Frontal cortex (tissue), 4 donors: ENCODE results near the gene FRS2. TPM values are rescaled to one million over a fixed set of nuclear protein-coding genes. Genes with fewer than 3 reads are reported as not detected.
A peak's percentile ranks its signal among the peaks of the same experiment; 100 is the strongest.

Experiments
- DNase-seq, 2 donors: peaks; one replicate each; pipeline ENCODE4 v3.0.0; 2012; ENCODE audit warnings: low spot score in 2 of 2
- FAIRE-seq: peaks from 2 replicates; lab custom pipeline; 2012; peaks lifted over from hg19 to GRCh38; lab: Jason Lieb, UNC
- total RNA-seq: library from RNA; depleted of rRNA; stranded (reverse); fragments of >200 nt; gene quantifications from one replicate; pipeline ENCODE4 v1.2.3, GENCODE V29; 2014
- donor health status: control.
- donor health status: control.
- donor health status: control.

FRS2 gene
- total RNA-seq, 1 donor from 2014 or later = 55.4 TPM

DNA sequence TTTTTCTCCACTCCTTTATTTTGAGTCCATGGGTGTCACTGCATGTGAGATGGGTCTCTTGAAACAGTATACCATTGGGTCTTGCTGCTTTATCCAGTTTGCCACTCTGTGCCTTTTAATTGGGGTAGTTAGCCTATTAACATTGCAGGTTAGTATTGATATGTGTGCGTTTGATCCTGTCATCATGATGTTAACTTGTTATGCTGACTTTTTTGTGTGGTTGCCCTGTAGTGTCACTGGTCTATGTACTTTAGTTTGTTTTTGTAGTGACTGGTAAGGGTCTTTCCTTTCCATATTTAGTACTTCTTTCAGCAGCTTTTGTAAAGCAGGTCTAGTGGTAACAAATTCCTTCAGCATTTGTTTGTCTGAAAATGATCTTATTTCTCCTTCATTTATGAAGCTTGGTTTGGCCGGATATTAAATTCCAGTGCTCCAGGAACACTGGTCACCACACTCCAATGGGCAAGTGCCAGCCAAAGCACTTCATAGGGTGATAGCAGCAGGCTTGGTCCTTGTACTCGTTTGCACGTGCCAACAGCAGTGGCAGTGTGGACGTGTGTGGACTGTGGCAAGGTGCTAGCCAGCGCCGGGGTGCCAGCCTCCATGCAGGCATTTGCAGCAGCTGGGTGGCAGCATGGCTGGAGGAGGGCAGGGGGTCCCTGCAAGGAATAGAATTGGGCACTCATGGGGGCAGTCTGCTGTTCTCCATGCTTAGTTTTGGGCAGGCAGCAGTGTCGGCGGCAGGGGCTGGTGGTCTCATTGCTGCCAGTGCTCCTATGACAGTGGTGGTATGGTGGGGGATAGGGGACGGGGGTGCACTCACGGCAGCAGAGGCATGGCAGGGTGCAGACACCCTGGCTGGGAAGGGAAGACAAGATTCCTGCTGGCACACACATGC lies 53.5 kb downstream of the FRS2 start:
- no peak for FAIRE-seq

DNA sequence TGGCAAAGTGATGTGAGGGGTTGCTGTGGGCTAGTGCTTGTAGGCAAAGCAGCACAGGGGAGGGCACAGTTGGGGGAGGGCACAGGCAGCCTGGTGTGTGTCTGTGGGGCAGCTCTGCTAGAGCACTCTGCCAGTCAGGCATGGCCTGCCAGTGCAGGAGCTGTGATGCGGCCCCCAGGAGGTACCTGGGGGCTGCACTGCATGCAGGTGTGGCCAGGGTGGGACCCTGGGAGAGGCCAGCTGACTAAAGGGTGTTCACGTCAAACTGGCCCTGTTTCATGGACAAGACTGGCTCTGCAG lies 54.1 kb downstream of the FRS2 start:
- no peak for FAIRE-seq
- DNase-seq = no peak

More for the DNA sequence above, 53.5 kb downstream of the FRS2 start:
- no peak for DNase-seq

DNA sequence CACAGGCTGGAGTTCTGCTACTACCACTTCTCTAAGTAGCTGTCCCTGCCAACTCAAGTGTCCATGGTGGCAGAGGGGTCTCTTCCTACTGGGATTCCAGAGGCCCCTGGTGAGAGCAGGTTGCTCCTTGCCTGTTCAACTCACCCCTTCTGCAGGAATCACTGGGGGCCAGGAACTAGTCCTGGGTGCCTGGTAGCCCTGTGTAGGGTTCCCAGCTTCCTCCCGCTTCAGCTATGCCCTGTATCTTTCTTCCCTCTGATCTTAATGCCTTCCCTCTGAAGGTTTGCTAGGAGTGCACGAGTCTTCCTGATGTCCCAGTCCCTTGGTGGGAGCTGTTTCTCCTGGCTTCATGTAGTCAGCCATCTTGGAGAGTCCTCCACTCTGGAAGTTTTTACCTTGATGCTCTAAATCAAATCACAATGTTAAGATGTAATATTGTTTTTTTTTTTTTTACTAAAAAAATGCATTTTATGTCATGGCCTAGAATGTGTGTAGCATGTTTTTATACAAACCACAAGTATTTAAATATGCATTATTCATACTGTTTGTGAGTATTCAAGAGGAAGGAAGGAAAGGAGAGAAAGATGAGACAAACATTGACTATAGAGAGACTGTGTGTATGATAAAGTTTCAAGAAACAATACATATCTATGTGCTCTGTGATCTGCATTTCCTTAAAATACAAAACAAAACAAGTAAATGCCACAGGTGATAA lies 54.7 kb downstream of the FRS2 start:
- no peak for DNase-seq
- no peak for FAIRE-seq

DNA sequence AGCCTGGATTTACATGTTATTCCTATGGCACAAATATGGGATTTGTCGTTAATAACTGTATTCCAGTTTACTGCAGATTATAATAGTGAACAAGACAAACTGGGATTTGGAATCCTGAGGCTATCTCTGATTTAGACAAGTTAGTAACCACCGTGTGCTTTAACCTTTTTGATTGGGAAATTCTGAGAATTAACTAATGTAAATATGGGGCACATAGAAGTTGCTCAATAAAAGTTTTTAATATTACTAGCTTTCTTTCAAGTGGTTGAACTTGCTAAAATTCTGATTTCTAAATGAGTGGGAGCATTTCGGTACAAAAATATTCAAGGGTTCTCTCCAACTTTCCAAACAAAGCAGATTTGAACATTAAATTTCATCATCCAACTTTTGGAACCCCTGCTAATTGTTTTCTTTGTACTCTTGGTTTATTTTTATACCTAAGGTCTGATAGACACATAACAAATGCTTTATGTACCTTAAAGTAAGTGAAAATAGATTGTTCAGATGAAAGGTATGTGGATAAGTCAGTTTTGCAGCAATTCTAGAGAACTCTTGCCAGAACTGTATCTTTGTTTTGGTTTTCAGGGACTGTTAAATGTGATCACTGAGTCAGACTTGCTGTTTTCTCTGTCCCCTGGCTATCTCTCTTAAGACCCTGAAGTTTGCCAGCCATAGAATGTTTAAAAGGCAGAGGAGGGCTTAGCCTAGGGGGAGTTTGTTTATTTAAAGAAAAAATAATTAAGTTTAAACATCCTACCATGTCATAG lies 57.5 kb downstream of the FRS2 start:
- DNase-seq = no peak
- FAIRE-seq = no peak

DNA sequence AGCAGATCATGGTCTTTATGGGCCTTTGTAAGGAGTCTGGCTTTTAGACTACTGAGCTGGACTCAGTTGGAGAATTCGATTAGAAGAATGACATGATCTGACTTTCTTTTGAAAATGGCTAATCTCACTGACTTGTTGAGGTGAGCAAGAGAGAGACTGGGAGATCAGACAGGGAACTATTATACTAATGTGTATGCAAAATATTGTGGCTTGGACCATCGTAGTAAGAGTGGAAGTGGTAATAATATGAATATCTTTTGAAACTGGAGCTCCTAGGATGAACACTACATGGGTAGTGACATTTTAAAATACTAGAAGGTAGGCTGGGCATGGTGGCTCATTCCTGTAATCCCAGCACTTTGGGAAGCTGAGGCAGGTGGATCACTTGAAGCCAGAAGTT lies 58.8 kb downstream of the FRS2 start:
- FAIRE-seq = no peak

DNA sequence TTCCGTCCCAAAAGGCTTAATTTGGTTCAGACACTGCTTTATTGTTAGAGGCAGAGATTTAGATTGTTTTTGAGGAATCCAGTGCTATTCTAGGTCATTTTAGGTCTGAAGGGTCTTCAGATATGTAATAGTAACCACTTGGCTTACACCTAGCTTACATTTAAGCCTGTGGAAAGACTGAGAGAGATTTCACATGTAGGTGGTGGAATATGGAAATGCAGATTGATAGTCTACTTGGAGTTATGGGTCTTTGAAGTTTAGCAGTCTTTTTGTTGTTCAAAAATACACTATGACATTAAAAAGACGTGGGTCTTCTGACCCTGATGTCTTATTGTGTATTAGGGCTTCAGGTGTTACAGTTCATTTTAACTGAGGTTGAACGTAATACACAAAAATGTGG lies 63.7 kb downstream of the FRS2 start:
- DNase-seq (no peak), FAIRE-seq (no peak)

More for the DNA sequence above, 58.8 kb downstream of the FRS2 start:
- DNase-seq = no peak

DNA sequence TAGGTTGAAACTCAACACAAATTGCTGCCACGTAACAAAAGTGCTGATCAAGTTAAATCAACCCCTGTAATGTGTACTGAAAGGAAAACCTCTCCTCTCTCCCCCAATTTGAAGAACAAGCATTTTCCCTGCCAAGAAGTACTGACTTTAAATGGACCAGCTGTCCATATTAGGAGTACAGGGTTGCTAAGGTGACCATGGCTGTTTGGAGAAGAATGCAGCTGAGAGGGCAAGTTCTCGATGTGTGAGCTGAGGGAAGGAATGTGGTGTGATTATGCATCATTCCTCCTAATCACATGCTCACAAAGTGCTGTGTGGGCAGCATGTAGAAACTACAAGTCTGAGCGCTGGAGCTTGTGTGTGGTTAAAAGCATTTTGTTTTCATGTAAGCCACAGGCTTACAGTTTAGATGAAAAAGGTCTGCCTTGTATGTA lies 64.2 kb downstream of the FRS2 start:
- FAIRE-seq (no peak), DNase-seq (peak in 1 of 2 donors; percentile 48)

DNA sequence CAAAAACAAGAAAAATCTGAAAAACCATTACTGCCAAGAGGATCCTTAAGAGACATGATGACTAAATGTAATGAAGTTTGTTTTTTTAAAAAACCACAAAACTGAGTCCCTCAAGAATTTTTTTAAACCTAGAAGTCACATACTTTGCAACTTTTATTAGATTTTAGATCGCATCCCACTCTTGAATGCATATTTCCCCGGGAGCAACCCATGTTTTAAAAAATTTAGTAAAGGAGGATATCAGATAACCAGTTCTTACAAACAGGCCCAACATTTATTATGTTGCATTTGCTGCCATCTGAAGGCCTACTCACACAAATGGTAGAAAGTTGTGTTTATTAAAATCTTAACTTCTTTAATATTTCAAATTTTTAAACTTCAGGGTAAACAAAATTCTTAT lies 70.8 kb downstream of the FRS2 start:
- no peak for DNase-seq
- FAIRE-seq = no peak

DNA sequence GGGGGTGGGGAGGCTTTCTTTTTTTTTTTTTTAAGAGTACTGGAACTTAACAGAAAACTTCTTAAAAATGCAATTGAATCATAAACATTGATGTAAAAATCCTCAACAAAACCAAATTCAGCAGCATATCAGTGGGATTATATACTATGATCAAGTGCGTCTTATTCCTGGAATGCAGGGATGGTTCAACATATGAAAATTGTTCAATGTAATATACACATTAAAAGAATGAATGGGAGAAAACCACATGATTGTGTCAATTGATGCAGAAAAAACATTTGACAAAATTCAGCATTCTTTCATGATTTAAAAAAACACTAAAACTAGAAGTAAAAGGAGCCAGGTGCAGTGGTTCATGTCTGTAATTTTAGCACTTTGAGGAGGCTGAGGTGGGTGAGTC lies 73.9 kb downstream of the FRS2 start:
- DNase-seq = no peak
- FAIRE-seq = no peak

DNA sequence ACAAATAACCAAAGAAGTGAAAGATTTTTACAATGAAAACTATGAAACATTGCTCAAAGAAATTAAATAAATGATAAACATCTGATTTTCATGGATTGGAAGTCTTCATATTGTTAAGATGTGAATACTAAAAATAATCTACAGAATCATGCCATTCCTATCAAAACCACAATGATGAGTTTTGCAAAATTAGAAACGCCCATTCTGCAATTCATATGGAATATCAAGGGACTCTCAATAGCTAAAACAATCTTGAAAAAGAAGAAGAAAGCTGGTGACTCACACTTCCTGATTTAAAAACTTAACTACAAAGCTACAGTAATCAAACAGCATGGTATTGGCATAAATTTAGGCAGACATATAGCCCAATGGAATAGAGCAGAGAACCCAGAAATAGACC lies 74.9 kb downstream of the FRS2 start:
- FAIRE-seq (no peak), DNase-seq (no peak)

DNA sequence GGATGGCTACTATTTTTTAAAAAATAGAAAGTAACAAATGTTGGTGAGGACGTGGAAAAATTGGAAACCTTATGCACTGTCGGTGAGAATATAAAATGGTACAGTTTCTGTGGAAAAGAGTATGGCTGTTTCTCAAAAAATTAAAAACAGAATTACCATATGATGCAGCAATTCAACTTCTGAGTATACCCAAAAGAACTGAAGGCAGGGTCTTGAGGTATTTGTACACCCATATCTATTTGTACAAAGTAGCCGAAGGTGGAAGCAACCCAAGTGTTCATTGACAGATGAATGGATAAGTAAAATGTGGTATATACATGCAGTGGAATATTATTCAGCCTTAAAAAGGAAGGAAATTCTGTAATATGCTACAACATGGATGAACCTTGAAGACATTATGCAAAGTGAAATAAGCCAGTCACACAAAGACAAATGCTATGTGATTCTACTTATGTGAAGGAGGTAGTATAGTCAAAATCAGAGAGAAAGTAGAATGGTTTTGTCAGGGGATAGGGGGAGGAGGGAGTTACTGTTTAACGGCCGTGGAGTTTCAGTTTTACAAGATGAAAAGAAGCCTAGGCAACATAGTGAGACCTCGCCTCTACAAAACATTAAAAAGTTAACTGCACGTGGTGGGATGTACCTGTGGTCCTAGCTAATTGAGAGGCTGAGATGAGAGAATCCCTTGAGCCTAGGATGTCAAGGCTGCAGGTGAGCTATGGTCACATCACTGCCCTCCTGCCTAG lies 76.7 kb downstream of the FRS2 start:
- DNase-seq = no peak
- FAIRE-seq = no peak

DNA sequence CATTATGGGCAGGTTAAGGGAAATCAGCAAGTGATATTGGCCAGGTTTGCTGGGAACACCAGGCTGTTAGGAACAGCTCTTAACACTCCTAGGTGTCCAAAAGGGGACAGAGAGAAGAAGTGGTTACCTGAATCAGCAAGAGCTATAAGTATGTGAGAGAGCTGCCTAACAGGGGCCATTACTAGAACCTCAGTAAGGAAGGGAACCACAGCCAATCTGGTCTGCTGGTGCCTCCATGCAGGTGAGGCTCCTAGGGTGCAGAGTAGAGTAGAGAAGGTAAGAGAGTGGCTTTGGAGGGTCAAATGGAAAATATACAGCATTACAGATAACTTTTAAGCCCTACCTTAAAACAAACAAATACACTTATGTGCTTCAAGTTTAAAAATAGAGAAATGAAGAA lies 78.5 kb downstream of the FRS2 start:
- FAIRE-seq (no peak), DNase-seq (no peak)

DNA sequence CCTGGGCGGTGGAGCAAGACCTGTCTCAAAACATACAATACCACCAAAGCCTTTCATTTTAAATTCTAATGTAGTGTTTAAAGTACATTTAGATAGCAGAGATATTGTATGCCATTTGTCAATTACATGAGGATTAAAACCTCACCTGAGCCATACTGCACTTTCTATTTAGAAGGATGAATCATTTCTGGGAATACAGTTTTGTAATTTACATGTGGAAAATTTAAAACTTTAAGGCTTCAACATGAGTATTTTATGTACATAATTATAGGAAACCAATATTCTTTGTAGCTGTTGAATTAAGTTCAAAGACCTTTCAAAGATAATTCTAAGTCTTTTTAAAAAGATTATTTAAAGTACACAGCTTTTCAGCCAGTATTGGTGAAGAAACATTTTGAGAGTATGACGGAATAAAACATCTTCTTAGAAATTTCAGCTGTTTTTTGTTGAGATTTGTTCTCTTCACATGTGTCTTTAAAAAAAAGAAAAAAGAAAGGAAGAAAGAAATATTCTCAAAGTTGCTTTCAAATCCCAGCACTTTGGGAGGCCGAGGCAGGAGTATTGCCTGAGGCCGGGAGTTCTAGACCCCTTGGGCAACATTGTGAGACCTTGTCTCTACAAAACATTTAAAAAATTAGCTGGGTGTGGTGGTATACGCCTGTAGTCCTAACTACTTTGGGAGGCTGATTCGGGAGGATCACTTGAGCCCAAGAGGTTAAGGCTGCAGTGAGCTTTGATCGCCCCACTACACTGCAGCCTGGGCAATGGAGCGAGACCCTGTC lies 80.6 kb downstream of the FRS2 start:
- DNase-seq (no peak), FAIRE-seq (no peak)

DNA sequence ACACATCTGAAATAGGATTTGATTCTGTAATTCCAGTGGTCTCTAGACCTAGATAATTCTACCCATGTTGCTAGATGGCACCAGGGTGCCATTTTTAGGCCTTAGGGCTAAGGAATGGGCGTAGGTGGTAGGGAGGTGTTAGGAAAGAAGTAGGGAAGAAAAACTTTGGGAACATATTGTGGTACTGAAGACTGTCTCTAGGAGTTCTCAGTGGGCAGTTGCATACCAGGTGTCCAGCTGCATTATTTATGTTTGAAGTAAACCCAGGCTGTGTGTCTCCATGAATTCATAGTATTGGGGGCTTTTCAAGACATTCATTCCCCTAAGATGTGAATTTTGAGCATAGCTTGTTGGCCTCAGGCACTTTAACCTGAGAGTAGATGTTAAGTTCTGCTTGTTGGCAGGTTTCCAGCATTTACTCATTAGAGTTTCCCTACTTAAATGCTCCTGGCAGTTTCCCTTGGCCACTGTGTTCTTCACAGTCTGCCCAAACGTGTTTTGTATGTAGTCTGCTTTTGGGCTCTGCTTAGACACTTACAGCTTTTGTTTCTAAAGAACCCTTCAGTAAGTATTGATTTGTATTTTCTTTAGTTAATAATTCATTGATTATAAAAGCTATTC lies 83.5 kb downstream of the FRS2 start:
- FAIRE-seq (no peak), DNase-seq (peak; percentile 22 to 25)

DNA sequence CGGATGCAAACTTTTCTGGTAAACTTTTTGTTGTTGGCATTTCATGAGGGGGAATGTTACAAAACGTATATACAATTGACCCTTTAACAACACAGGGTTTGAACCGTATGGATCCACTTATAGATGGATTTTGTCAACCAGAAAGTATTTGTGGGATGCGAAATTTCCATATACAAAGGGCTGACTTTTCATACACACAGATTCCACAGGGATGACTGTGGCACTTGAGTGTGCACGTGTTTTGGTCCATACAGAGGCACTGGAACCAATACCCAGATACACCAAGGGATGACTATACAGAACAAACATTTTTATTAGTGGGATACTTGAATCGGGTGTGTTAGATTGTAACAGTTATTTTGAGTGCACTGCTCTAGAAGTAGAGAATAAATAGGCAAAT lies 85.3 kb downstream of the FRS2 start:
- no peak for FAIRE-seq
- no peak for DNase-seq

DNA sequence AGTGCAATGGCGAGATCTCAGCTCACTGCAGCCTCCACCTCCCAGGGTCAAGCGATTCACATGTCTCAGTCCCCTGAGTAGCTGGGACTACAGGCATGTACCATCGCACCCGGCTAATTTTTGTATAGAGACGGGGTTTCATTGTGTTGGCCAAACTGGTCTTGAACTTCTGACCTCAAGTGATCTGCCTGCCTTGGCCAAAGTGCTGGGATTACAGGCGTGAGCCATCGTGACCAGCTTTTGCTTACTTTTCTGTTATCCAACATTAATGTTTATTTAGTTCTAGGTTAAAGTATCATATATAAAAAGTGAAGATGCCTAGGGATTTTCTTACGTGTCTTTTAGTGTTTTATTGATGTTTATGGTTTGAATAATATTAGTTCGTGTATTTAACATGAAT lies 86.2 kb downstream of the FRS2 start:
- DNase-seq = no peak
- FAIRE-seq = no peak

DNA sequence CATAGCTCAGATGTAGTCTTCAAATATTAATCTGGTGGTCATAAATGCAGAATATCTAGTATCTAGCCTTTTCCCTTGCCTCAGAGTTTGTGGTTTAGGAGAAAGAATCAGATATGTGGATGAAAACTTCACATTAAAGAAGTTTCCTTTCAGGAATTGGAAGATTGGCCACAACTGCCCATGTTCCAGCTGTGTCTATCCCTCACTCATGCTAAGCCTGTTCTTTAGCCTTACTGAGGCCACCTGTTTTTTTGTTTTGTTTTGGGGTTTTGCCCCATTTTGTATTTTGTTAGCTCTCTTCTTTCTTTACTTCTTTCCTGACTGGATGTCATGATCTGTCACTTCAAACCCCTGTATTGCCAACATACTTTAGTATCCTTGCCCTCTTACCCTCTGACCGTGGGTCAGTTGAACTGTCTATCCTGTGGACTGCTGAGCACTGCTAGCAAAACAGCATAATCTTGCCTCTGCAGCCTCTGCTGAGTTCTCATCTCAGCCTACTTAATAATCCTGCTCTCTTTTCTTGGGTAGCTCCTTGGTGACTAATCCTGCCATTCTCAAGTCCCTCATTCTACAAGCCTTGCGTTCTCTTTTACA lies 93.1 kb downstream of the FRS2 start:
- FAIRE-seq (no peak), DNase-seq (no peak)

DNA sequence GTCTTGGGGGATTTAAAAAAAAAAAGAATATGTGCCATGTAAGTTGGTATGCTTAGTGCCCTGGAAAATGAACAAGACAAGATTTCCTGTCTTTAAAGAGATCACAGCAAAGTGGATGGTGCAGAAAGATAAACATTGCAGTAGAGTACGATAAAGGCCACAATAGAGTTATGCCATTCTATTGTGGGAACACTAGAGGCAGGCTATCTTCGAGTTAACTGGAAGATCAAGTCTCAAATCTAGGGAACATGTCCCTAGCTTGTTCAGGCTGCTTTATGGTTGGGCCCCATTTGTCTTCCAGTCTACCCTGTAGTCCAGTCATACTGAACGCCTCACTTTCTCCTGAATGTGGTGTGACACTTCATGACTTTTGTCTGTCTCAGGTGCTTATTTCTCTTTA lies 96.4 kb downstream of the FRS2 start:
- FAIRE-seq (no peak), DNase-seq (no peak)
